MCF 10A (cell line): ENCODE data around the gene MAP7D1. TPM values are rescaled to one million over a fixed set of nuclear protein-coding genes. Genes with fewer than 3 reads are reported as not detected.
A peak's percentile ranks its signal among the peaks of the same experiment; 100 is the strongest.

ENCODE experiments used
- BruUV-seq: library from RNA; stranded (reverse); fragments of 400-500 nt; replicated peaks from 2 replicates; lab custom pipeline; 2021; lab: Mats Ljungman, UMichigan
- CTCF ChIA-PET: fragments of 300-600 bp; sonication (Branson Sonifier 250); formaldehyde crosslinking; extraction: SDS; loops from one replicate; lab custom pipeline; 2021; ENCODE audit warnings: antibody characterized with exemption, inconsistent platforms; lab: Yijun Ruan, JAX
- POLR2A ChIA-PET: fragments of 300-600, 350-650 bp; sonication (Branson Sonifier 250); formaldehyde crosslinking; extraction: SDS; loops from one replicate; lab custom pipeline; 2020; ENCODE audit warnings: antibody characterized with exemption, inconsistent platforms; lab: Yijun Ruan, JAX
- DNase-seq: peaks from one replicate; pipeline ENCODE4 v3.0.0-alpha.2; 2018; ENCODE audit not compliant: unreplicated experiment
- H3K27ac Mint-ChIP-seq: one replicate; pipeline ENCODE4 v1.8.0; 2022; ENCODE audit warnings: mild to moderate bottlenecking, low read depth, mixed read lengths; ENCODE audit not compliant: unreplicated experiment
- H3K27me3 Mint-ChIP-seq: one replicate; pipeline ENCODE4 v1.8.0; 2022; ENCODE audit warnings: mixed read lengths; ENCODE audit not compliant: insufficient read depth, unreplicated experiment
- H3K36me3 Mint-ChIP-seq: one replicate; pipeline ENCODE4 v1.8.0; 2022; ENCODE audit warnings: mild to moderate bottlenecking, moderate library complexity, mixed read lengths; ENCODE audit not compliant: insufficient read depth, unreplicated experiment
- H3K4me1 Mint-ChIP-seq: one replicate; pipeline ENCODE4 v1.8.0; 2022; ENCODE audit warnings: mixed read lengths; ENCODE audit not compliant: insufficient read depth, unreplicated experiment
- H3K4me3 Mint-ChIP-seq: one replicate; pipeline ENCODE4 v1.8.0; 2022; ENCODE audit warnings: mild to moderate bottlenecking, moderate library complexity, mixed read lengths; ENCODE audit not compliant: unreplicated experiment
- H3K9me3 Mint-ChIP-seq: one replicate; pipeline ENCODE4 v1.8.0; 2022; ENCODE audit warnings: mixed read lengths; ENCODE audit not compliant: unreplicated experiment
- intact Hi-C: fragments of 100-400 bp; cut with micrococcal nuclease; formaldehyde crosslinking; loops from 2 replicates; pipeline ENCODE4 v1.14.1; 2022
- total RNA-seq: library from RNA; stranded (reverse); gene quantifications from 2 replicates; pipeline ENCODE4 v1.2.3, GENCODE V29; 2022
- TF ChIP-seq, protein P1 (sequence below): fragments of 200-600 bp; IDR thresholded peaks from one replicate; pipeline ENCODE4 v1.8.0; 2022; ENCODE audit warnings: antibody characterized with exemption, mild to moderate bottlenecking; ENCODE audit not compliant: unreplicated experiment

MAP7D1 gene
- total RNA-seq, 1 experiment from 2014 or later, result 170 TPM

DNA sequence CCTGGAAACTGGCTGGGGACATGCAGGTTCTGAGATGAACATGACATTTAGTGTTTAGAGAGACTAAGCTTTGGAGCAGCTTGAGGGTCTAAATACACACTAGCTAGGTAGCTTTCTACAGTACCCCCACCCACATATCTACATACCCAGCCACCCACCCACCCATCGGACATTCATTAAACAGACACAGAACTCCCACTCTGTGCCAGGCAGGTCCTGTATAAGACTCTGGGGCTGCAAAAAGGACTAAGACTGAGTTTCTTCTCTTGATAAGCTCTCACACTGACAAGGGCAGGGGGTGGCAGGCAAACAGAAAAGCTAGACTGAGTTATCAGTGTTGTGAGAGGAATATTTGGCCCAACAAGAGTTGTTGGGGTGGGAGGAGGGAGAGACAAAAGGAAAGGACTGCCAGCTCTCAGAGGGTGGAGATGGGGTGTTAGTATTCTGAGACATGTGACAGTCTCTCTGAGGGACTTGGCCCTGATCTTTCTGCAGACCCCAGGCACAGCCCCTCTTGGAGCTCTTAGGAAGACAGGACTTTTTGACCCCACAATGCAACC, 6.8 kb downstream of the MAP7D1 start:
- TF ChIP-seq, protein P1, sequence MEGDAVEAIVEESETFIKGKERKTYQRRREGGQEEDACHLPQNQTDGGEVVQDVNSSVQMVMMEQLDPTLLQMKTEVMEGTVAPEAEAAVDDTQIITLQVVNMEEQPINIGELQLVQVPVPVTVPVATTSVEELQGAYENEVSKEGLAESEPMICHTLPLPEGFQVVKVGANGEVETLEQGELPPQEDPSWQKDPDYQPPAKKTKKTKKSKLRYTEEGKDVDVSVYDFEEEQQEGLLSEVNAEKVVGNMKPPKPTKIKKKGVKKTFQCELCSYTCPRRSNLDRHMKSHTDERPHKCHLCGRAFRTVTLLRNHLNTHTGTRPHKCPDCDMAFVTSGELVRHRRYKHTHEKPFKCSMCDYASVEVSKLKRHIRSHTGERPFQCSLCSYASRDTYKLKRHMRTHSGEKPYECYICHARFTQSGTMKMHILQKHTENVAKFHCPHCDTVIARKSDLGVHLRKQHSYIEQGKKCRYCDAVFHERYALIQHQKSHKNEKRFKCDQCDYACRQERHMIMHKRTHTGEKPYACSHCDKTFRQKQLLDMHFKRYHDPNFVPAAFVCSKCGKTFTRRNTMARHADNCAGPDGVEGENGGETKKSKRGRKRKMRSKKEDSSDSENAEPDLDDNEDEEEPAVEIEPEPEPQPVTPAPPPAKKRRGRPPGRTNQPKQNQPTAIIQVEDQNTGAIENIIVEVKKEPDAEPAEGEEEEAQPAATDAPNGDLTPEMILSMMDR, result no peak
- Mint-ChIP-seq H3K4me3 (peak overlapping the region; percentile 66), H3K9me3 (no peaks in the 10 kb centered on the region), H3K36me3 (peaks cover 24% of the 10 kb centered on the region), H3K4me1 (peaks cover 67% of the 10 kb centered on the region), H3K27ac (peak overlapping the region; percentile 94), H3K27me3 (no peaks in the 10 kb centered on the region)
- ChIA-PET POLR2A (interaction anchor here (0.7 to 6.3 kb wide), 12 partner anchors 8 to 143 kb away, joined by 3 to 94 read pairs (median 4); partner anchors contain the start of genes SH3D21, THRAP3 and TRAPPC3), CTCF (interaction anchor here (0.6 to 8.1 kb wide), 9 partner anchors 8 to 257 kb away, joined by 3 to 85 read pairs (median 3); partner anchors contain the start of gene TRAPPC3)
- TSS peak; percentile 8 for BruUV-seq
- no peak for DNase-seq
- intact Hi-C loops, result no loop called here

DNA sequence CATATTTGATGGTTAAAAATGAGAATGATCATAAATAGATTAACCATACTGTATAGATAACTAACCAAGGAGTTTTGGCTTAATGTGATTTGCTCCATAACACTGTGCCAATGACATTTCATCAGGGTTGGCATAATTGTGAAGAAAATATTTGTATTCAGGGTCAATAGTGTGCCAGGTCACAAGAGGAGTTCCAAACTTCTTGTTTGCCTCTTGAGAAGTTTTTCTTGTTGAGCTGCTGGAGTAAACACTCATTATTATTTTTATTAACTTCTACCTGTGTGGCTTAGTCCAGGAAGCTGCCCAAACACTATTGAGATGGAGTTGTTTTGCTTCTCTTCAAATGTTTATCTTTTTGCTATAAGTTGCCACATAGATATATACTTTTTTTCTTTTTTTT, 7.5 kb downstream of the MAP7D1 start:
- no peaks in the 10 kb centered on the region for H3K27me3 Mint-ChIP-seq
- CTCF ChIA-PET, result interaction anchor here (0.6 to 8.1 kb wide), 4 partner anchors 13 to 54 kb away, joined by 4 to 85 read pairs (median 44); partner anchors contain the start of gene TRAPPC3
- no peaks in the 10 kb centered on the region for H3K9me3 Mint-ChIP-seq
- H3K4me3 Mint-ChIP-seq, result no peak overlapping the region
- TF ChIP-seq, protein P1, result no peak
- POLR2A ChIA-PET, result interaction anchor here (1.8 to 6.3 kb wide), 3 partner anchors 13 to 61 kb away, joined by 8 to 94 read pairs (median 25); partner anchors contain the start of genes THRAP3 and TRAPPC3
- peaks cover 20% of the 10 kb centered on the region for H3K36me3 Mint-ChIP-seq
- H3K27ac Mint-ChIP-seq, result no peak overlapping the region
- no TSS peak for BruUV-seq
- H3K4me1 Mint-ChIP-seq, result peaks cover 60% of the 10 kb centered on the region
- intact Hi-C loops, result no loop called here
- no peak for DNase-seq

DNA sequence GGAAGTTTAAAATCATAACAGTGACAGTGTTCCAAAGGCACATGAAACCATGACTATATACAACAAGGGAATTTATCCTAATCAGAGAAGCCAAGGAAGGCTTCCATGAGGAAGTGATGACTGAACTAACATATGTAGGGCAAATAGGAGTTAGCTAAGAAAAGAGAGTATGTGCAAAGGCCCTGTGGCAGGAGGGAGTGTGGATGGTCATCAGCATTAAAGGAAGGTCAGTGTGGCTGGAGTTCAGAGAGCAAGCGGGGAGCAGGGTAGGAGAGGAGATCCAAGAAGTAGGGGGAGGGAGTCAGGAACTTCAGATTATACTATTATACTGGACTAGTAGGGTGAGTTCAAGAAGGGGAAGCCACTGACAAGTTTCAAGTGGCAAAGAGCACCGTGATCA, 8.4 kb downstream of the MAP7D1 start:
- H3K27ac Mint-ChIP-seq, result peak overlapping the region; percentile 6
- no peak for DNase-seq
- TF ChIP-seq, protein P1, result no peak
- ChIA-PET CTCF (interaction anchor here (0.9 to 8.1 kb wide), 3 partner anchors 14 to 136 kb away, joined by 3 to 85 read pairs (median 83); partner anchors contain the start of gene TRAPPC3), POLR2A (interaction anchor here (1.8 to 6.3 kb wide), 2 partner anchors 14 to 60 kb away, joined by 8 to 94 read pairs; partner anchors contain the start of genes THRAP3 and TRAPPC3)
- H3K4me1 Mint-ChIP-seq, result peaks cover 54% of the 10 kb centered on the region
- no TSS peak for BruUV-seq
- no peak overlapping the region for H3K4me3 Mint-ChIP-seq
- H3K9me3 Mint-ChIP-seq, result no peaks in the 10 kb centered on the region
- intact Hi-C loops, result no loop called here
- no peaks in the 10 kb centered on the region for H3K27me3 Mint-ChIP-seq
- peaks cover 20% of the 10 kb centered on the region for H3K36me3 Mint-ChIP-seq

DNA sequence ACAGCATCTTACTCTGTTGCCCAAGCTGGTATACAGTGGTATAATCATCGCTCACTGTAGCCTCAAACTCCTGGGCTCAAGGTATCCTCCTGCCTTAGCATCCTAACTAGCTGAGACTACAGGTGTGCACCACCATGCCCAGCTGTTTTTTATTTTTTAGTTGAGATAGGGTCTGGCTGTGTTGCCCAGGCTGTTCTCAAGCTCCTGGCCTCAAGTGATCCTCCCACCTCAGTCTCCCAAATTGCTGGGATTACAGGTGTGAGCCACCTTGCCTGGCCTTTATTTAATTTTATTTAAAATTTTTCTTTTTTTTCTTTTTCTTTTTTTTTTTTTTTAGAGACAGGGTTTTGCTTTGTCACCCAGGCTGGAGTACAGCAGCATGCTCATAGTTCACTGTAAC, 9.2 kb downstream of the MAP7D1 start:
- CTCF ChIA-PET, result interaction anchor here (1.1 to 8.1 kb wide), 2 partner anchors 22 to 65 kb away, joined by 4 to 83 read pairs; no protein-coding TSS in a partner anchor
- POLR2A ChIA-PET, result interaction anchor here (1.2 to 6.3 kb wide), 2 partner anchors 10 to 15 kb away, joined by 3 to 94 read pairs; partner anchors contain the start of gene TRAPPC3
- H3K4me1 Mint-ChIP-seq, result peaks cover 50% of the 10 kb centered on the region
- peaks cover 25% of the 10 kb centered on the region for H3K36me3 Mint-ChIP-seq
- DNase-seq, result no peak
- BruUV-seq, result no TSS peak
- H3K27me3 Mint-ChIP-seq, result no peaks in the 10 kb centered on the region
- intact Hi-C loops, result no loop called here
- H3K9me3 Mint-ChIP-seq, result no peaks in the 10 kb centered on the region
- H3K4me3 Mint-ChIP-seq, result no peak overlapping the region
- H3K27ac Mint-ChIP-seq, result peak overlapping the region; percentile 35
- TF ChIP-seq, protein P1, result no peak
